Skeletal muscle satellite cell (primary cell): ENCODE results near the gene ENTPD3.

Experiments used
- H3K27me3 ChIP-seq: 2 replicates; pipeline ENCODE4 v1.7.0; 2013; ENCODE audit warnings: low read length; ENCODE audit not compliant: control insufficient read depth, insufficient read depth
- H3K36me3 ChIP-seq: 2 replicates; pipeline ENCODE4 v1.7.0; 2013; ENCODE audit warnings: mild to moderate bottlenecking, control low read depth, low read length; ENCODE audit not compliant: insufficient read depth
- H3K4me1 ChIP-seq: 2 replicates; pipeline ENCODE4 v1.7.0; 2013; ENCODE audit warnings: low read length; ENCODE audit not compliant: control insufficient read depth, insufficient read depth
- H3K4me2 ChIP-seq: 2 replicates; pipeline ENCODE4 v1.7.0; 2013; ENCODE audit warnings: mild to moderate bottlenecking, low read length
- H3K4me3 ChIP-seq: 2 replicates; pipeline ENCODE4 v1.7.0; 2013; ENCODE audit warnings: low read length
- H3K9ac ChIP-seq: 2 replicates; pipeline ENCODE4 v1.7.0; 2013; ENCODE audit warnings: mild to moderate bottlenecking, low read depth, low read length, moderate library complexity
- H3K9me3 ChIP-seq: replicated peaks from 2 replicates; pipeline ENCODE4 v1.7.0; 2013; ENCODE audit warnings: mild to moderate bottlenecking, control low read depth, low read length

ENTPD3 gene

DNA sequence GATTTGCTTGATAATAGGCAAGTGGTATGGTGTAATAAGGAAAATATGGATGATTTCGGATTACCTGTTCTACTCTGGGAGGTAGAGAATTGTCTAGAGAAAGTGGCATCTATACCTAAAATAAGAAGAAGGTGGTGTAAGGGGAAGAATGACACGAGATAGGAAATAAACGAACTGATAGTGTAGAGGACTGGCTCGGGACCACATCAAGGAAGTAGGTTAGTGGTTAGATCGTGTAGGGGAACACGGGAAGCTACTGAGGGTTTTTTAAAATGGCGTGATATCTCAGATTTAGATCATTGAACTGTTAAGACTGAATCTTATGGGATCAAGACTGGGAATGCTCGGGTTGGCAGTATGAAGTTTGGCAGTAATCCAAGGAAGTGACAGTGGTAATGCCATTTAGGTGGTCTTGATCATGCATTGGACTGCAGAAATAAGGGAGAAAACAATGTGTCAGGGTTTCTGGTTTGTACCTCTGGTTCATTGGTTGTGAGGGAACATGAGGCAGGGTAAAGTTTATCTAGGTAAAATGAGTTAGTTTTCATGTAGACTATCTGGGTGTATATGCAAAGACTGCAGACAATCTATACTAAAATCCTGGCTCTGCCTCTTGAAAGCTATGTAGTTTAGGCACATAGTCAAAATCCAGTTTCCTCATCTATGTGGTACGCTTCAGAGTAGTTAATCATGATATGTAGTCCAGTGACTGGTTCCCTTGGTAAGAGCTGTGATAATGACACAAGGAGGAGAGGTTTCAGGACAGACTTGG lies 77.5 kb downstream of the ENTPD3 start:
- Histone ChIP-seq H3K4me2 (no peak overlapping the region), H3K9me3 (no peaks in the 10 kb centered on the region), H3K36me3 (peaks cover 56% of the 10 kb centered on the region), H3K9ac (no peak overlapping the region), H3K27me3 (no peaks in the 10 kb centered on the region), H3K4me3 (no peak overlapping the region), H3K4me1 (no peaks in the 10 kb centered on the region)

DNA sequence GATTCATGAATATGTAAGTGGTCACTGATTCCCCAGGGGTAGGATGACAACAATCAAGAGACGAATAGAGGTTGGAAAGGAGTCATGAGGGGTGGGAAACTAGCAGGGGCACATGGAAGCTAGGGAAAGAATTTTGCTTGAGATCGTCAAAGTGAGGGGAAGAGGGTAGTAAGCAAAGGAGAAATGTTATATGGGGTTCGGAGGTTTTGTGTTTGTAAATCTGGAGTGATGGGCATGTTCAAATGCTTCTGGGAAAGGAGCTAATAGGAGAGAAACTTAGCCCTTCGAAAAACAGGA lies 78.1 kb downstream of the ENTPD3 start:
- Histone ChIP-seq H3K4me2 (no peak overlapping the region), H3K4me3 (no peak overlapping the region), H3K9ac (no peak overlapping the region), H3K27me3 (no peaks in the 10 kb centered on the region), H3K9me3 (no peaks in the 10 kb centered on the region), H3K36me3 (peaks cover 51% of the 10 kb centered on the region), H3K4me1 (no peaks in the 10 kb centered on the region)

DNA sequence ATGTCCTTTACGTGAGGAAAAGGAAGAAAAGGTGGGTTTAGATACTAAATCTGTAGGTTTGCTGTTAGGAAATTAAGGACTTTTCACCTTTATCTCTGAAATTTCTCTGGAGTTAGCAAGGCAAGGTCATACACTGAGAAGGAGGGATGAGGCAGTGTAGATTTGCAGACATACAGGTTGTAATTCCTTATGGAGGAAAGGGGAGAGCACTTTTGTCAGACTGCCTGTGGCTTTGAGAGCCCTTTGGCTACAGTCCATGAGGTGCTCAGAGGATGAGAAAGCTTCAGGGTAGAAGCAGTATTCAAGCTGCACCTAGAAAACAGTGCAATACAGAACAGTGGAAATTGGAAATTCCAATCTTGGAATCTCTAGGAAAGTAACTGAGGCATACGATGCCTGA lies 78.5 kb downstream of the ENTPD3 start:
- Histone ChIP-seq H3K4me2 (no peak overlapping the region), H3K4me3 (no peak overlapping the region), H3K36me3 (peaks cover 47% of the 10 kb centered on the region), H3K9ac (no peak overlapping the region), H3K27me3 (no peaks in the 10 kb centered on the region), H3K4me1 (no peaks in the 10 kb centered on the region), H3K9me3 (no peaks in the 10 kb centered on the region)

DNA sequence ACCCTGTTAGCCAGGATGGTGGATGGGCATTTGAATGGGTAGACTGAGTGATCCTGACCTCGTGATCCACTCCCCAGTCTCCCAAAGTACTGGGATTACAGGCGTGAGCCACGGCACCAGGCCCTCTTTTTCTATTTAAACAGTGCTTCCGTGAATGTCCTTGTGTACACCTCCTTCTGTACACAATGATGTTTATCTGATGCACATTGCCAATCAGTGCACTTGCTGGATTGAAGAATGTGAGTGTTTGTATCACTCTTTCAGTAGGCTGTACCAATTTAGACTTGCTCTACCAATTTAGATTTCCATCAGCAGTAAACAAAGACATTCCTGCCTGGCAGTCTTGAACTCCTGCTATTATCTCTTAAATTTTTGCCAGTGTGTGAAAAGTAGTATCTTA lies 81.0 kb downstream of the ENTPD3 start:
- no peaks in the 10 kb centered on the region for H3K4me1 ChIP-seq
- peaks cover 25% of the 10 kb centered on the region for H3K36me3 ChIP-seq
- H3K4me2 ChIP-seq, result no peak overlapping the region
- no peak overlapping the region for H3K9ac ChIP-seq
- no peak overlapping the region for H3K4me3 ChIP-seq
- no peaks in the 10 kb centered on the region for H3K9me3 ChIP-seq
- no peaks in the 10 kb centered on the region for H3K27me3 ChIP-seq

DNA sequence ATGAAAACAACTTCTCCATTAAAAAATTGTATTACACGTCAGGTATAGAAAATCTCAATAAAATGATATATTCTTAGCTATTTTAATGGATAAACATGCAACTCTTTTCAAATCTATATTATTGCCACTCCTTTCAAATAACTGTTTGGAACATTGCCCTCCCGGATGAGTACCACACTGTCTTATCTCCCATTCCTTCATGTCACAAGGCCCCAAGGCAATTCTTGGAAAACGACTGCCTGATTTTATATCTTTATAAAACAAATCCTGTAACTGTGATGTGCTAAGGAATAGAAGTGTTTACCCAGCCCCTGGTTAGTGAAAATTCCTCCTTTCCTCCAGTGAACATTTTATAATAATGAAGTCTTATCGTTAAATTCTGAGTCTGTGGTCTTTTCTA lies 83.7 kb downstream of the ENTPD3 start:
- no peak overlapping the region for H3K9ac ChIP-seq
- H3K36me3 ChIP-seq, result no peaks in the 10 kb centered on the region
- no peak overlapping the region for H3K4me2 ChIP-seq
- no peak overlapping the region for H3K4me3 ChIP-seq
- H3K9me3 ChIP-seq, result no peaks in the 10 kb centered on the region
- H3K4me1 ChIP-seq, result no peaks in the 10 kb centered on the region
- no peaks in the 10 kb centered on the region for H3K27me3 ChIP-seq

DNA sequence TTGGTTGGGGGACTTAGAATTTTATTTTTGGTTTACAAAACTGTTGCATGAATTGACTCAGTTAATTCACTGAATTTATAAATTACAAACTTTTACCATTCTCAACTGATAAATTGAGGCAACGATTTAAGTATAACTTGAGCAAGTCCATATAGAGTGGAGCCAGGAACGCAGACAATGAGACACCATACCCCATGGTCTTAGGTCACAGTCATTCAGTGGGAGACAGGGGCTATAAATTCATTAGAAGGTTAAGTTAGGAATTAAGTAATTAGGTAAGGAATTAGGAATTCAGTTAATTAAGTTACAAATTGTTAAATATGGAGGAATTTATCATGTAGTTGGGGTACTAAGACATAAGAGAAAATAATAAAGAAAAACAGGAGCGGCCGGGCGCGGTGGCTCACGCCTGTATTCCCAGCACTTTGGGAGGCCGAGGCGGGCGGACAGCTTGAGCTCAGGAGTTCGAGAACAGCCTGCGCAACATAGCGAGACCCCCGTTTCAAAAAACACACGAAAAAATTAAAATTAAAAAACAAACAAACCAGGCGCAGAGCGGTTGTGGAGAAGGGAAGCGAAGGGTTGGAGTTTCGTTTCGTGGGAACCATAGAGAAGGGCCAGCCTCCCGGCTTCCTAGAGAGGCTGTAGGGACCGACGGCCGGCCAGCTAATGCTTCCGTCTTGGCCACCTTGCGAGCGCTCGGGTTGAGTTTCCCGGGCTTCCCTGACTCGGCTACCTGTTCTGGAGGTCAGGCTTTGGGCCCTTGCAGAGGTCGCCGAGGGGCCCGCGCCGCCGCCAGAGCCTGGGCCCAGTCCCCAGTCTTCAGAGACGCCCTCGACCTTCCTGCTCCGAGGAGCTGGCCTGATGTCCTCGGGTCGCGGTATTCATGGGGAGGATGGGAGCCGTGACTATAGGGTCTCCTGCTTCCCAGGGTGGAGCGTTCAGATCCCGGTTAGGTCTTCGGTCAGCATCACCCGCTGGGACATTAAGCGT lies 89.8 kb downstream of the ENTPD3 start, which contains the start of gene ZNF619:
Gene ZNF619, plus strand, starts transcription at position 645 of the 993 bp plus-strand sequence. CDS start 858 bp downstream, outside the sequence.
- H3K36me3 ChIP-seq, result peaks cover 3% of the 10 kb centered on the region
- peaks cover 7% of the 10 kb centered on the region for H3K4me1 ChIP-seq
- H3K4me2 ChIP-seq, result peak within 1 kb of the TSS; percentile 89
- no peaks in the 10 kb centered on the region for H3K9me3 ChIP-seq
- H3K9ac ChIP-seq, result peak within 1 kb of the TSS; percentile 91
- peak within 1 kb of the TSS; percentile 90 for H3K4me3 ChIP-seq
- no peaks in the 10 kb centered on the region for H3K27me3 ChIP-seq

DNA sequence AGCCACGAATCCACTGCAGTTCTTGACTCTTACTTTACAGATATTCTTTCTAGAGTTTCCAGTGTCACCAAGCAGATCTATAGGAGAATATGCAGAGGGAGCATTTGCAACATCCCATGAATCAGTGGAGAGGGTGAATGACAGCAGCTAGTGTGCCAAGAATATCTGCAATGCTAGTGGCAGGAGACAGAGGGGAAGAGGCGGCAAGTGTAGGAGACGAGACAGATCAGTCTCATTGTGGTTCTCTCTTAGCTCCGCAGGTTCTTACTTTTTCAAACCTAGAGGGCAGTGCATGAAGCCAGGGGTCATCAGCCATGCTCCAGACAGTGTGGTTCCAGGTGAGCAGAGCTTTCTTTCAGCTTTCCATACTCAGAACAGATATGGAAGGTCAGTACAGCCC lies 90.7 kb downstream of the ENTPD3 start:
- peak overlapping the region; percentile 90 for H3K4me3 ChIP-seq
- peaks cover 7% of the 10 kb centered on the region for H3K4me1 ChIP-seq
- peak overlapping the region; percentile 91 for H3K9ac ChIP-seq
- H3K4me2 ChIP-seq, result peak overlapping the region; percentile 89
- H3K36me3 ChIP-seq, result peaks cover 3% of the 10 kb centered on the region
- H3K27me3 ChIP-seq, result no peaks in the 10 kb centered on the region
- no peaks in the 10 kb centered on the region for H3K9me3 ChIP-seq
